Panc1 (cell line): Measurements from ENCODE around the gene GPR82.

Experiments
- POLR2AphosphoS5 ChIP-seq: IDR thresholded peaks from 2 replicates; pipeline ENCODE4 v1.6.1; 2012; ENCODE audit warnings: mild to moderate bottlenecking, low read depth, low read length, moderate library complexity
- SIN3A ChIP-seq: IDR thresholded peaks from 2 replicates; pipeline ENCODE4 v1.6.1; 2012; ENCODE audit warnings: low read depth, mild to moderate bottlenecking, low read length, moderate library complexity, borderline replicate concordance; ENCODE audit not compliant: insufficient read depth
- TCF7L2 ChIP-seq: IDR thresholded peaks from 2 replicates; pipeline ENCODE4 v1.6.1; 2011; ENCODE audit warnings: mild to moderate bottlenecking, low read depth, low read length, inconsistent platforms
- TF ChIP-seq, protein P1 (sequence below): fragments of 450-650 bp; IDR thresholded peaks from 2 replicates; pipeline ENCODE4 v1.5.1; 2017; ENCODE audit warnings: mild to moderate bottlenecking
- TF ChIP-seq, protein P2 (sequence below), 2 experiments: IDR thresholded peaks; 2 replicates each; pipeline ENCODE4 v1.6.1; 2011 to 2012; ENCODE audit warnings: low read depth in 2 of 2, control low read depth in 1 of 2, low read length in 1 of 2, mild to moderate bottlenecking in 1 of 2, moderate library complexity in 1 of 2; ENCODE audit not compliant: insufficient read depth in 1 of 2

DNA sequence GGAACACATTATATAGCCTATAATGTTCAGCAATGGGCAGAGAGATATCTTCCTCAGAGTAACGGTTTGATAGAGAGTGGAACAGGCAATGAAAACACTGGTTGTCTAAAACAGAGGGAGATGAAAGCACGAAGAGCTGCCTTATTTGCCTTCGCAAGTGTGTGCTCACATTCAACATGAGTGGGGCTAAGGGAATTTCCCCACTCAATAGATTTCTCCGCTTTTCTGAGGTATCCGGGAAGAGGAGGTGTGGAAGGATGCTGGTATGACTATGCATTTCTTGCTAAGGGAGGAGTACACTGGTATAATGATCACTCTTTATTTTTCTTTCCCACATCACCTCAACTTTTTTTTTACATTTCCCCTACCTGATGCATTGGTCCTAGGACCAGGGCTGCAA, 7.8 kb upstream of the GPR82 start:
- TF ChIP-seq TCF7L2, result no peak
- TF ChIP-seq, protein P1, sequence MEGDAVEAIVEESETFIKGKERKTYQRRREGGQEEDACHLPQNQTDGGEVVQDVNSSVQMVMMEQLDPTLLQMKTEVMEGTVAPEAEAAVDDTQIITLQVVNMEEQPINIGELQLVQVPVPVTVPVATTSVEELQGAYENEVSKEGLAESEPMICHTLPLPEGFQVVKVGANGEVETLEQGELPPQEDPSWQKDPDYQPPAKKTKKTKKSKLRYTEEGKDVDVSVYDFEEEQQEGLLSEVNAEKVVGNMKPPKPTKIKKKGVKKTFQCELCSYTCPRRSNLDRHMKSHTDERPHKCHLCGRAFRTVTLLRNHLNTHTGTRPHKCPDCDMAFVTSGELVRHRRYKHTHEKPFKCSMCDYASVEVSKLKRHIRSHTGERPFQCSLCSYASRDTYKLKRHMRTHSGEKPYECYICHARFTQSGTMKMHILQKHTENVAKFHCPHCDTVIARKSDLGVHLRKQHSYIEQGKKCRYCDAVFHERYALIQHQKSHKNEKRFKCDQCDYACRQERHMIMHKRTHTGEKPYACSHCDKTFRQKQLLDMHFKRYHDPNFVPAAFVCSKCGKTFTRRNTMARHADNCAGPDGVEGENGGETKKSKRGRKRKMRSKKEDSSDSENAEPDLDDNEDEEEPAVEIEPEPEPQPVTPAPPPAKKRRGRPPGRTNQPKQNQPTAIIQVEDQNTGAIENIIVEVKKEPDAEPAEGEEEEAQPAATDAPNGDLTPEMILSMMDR, result no peak
- TF ChIP-seq, protein P2, sequence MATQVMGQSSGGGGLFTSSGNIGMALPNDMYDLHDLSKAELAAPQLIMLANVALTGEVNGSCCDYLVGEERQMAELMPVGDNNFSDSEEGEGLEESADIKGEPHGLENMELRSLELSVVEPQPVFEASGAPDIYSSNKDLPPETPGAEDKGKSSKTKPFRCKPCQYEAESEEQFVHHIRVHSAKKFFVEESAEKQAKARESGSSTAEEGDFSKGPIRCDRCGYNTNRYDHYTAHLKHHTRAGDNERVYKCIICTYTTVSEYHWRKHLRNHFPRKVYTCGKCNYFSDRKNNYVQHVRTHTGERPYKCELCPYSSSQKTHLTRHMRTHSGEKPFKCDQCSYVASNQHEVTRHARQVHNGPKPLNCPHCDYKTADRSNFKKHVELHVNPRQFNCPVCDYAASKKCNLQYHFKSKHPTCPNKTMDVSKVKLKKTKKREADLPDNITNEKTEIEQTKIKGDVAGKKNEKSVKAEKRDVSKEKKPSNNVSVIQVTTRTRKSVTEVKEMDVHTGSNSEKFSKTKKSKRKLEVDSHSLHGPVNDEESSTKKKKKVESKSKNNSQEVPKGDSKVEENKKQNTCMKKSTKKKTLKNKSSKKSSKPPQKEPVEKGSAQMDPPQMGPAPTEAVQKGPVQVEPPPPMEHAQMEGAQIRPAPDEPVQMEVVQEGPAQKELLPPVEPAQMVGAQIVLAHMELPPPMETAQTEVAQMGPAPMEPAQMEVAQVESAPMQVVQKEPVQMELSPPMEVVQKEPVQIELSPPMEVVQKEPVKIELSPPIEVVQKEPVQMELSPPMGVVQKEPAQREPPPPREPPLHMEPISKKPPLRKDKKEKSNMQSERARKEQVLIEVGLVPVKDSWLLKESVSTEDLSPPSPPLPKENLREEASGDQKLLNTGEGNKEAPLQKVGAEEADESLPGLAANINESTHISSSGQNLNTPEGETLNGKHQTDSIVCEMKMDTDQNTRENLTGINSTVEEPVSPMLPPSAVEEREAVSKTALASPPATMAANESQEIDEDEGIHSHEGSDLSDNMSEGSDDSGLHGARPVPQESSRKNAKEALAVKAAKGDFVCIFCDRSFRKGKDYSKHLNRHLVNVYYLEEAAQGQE (IDR thresholded peaks at IDR 0.05; ENCODE audit: insufficient read depth in 1 of 2, low read depth in 2 of 2, low read length in 1 of 2), result no peak
- no peak for TF ChIP-seq SIN3A
- no peak for TF ChIP-seq POLR2AphosphoS5
